HEK293T (cell line): Measurements from ENCODE around the gene ANKRD9.

Source experiments
- CTCF ChIA-PET: fragments of 350-600 bp; formaldehyde crosslinking; extraction: SDS; loops from one replicate; lab custom pipeline; 2021; ENCODE audit warnings: antibody characterized with exemption, inconsistent platforms; lab: Yijun Ruan, JAX
- POLR2A ChIA-PET: fragments of 350-600 bp; formaldehyde crosslinking; extraction: SDS; loops from one replicate; lab custom pipeline; 2020; ENCODE audit warnings: antibody characterized with exemption, inconsistent platforms; lab: Yijun Ruan, JAX
- DNase-seq: peaks from one replicate; pipeline ENCODE4 v3.0.0; 2012; ENCODE audit warnings: mixed read lengths; ENCODE audit errors: extremely low spot score
- ARNT ChIP-seq: fragments of 450-650 bp; IDR thresholded peaks from 2 replicates; pipeline ENCODE4 v1.6.1; 2017; ENCODE audit warnings: mild to moderate bottlenecking
- BHLHE40 ChIP-seq: fragments of 450-650 bp; IDR thresholded peaks from 2 replicates; pipeline ENCODE4 v1.6.1; 2016; ENCODE audit warnings: mild to moderate bottlenecking, moderate library complexity, borderline replicate concordance
- CTBP1 ChIP-seq: fragments of 450-650 bp; IDR thresholded peaks from 2 replicates; pipeline ENCODE4 v1.6.1; 2016; ENCODE audit warnings: borderline replicate concordance
- ELF4 ChIP-seq: fragments of 450-650 bp; IDR thresholded peaks from 2 replicates; pipeline ENCODE4 v1.6.1; 2017; ENCODE audit warnings: antibody characterized with exemption
- FOXA1 ChIP-seq: fragments of 450-650 bp; IDR thresholded peaks from 2 replicates; pipeline ENCODE4 v1.6.1; 2016; ENCODE audit warnings: mild to moderate bottlenecking
- FOXK2 ChIP-seq: fragments of 450-650 bp; IDR thresholded peaks from 2 replicates; pipeline ENCODE4 v1.6.1; 2016; ENCODE audit warnings: mild to moderate bottlenecking
- FOXM1 ChIP-seq: fragments of 450-650 bp; IDR thresholded peaks from 2 replicates; pipeline ENCODE4 v1.6.1; 2017; ENCODE audit warnings: mild to moderate bottlenecking, borderline replicate concordance
- HDGF ChIP-seq: fragments of 450-650 bp; IDR thresholded peaks from 2 replicates; pipeline ENCODE4 v1.6.1; 2017; ENCODE audit warnings: antibody characterized with exemption, borderline replicate concordance
- L3MBTL2 ChIP-seq: fragments of 450-650 bp; conservative IDR thresholded peaks from 2 replicates; pipeline ENCODE4 v1.6.1; 2016; ENCODE audit warnings: mild to moderate bottlenecking
- LEF1 ChIP-seq: fragments of 450-650 bp; IDR thresholded peaks from 2 replicates; pipeline ENCODE4 v1.6.1; 2017; ENCODE audit warnings: mild to moderate bottlenecking, borderline replicate concordance
- NFRKB ChIP-seq: fragments of 450-650 bp; IDR thresholded peaks from 2 replicates; pipeline ENCODE4 v1.6.1; 2016; ENCODE audit warnings: mild to moderate bottlenecking, moderate library complexity
- SP1 ChIP-seq: fragments of 450-650 bp; IDR thresholded peaks from 2 replicates; pipeline ENCODE4 v1.6.1; 2017
- SUZ12 ChIP-seq: fragments of 450-650 bp; IDR thresholded peaks from 2 replicates; pipeline ENCODE4 v1.6.1; 2016; ENCODE audit warnings: mild to moderate bottlenecking
- TARDBP ChIP-seq: fragments of 450-650 bp; IDR thresholded peaks from 2 replicates; pipeline ENCODE4 v1.6.1; 2016
- ZNF384 ChIP-seq: fragments of 450-650 bp; IDR thresholded peaks from 2 replicates; pipeline ENCODE4 v1.6.1; 2016
- TF ChIP-seq, protein P1 (sequence below): fragments of 450-650 bp; IDR thresholded peaks from 2 replicates; pipeline ENCODE4 v1.6.1; 2016

Gene ANKRD9

GRCh38 chr14:102496958-102497744 lies 12.4 kb downstream of the ANKRD9 start:
- DNase-seq, result no peak
- ChIA-PET CTCF (interaction anchor here (0.6 kb wide), 1 partner anchor 16 kb away, joined by 7 read pairs; no protein-coding TSS in a partner anchor), POLR2A (no interaction called here)
- TF ChIP-seq SUZ12 (no peak), ELF4 (no peak), CTBP1 (no peak), NFRKB (no peak), TARDBP (no peak), FOXA1 (no peak), LEF1 (no peak), SP1 (no peak), FOXK2 (no peak), HDGF (no peak), ARNT (no peak), FOXM1 (no peak), ZNF384 (no peak)

DNA sequence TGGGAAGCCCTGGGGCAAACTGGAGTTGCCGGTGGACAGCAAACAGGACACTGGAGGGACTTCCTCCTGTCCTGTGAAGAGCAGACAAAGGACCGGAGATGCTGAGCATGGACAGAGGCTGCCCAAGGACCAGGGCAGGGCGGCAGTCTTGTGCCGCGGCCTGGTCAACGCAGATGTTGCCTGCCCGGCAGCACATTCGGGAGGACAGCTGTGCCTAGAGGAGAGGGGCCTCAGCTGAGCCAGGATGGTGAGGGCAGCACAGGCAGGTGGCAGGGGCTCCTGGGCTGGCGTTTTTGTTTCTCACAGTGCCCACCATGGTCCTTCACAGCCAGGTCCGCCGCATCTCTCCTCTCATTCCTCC lies 13.3 kb downstream of the ANKRD9 start:
- ChIA-PET POLR2A (no interaction called here), CTCF (interaction anchor here (0.6 kb wide), 1 partner anchor 15 kb away, joined by 7 read pairs; no protein-coding TSS in a partner anchor)
- TF ChIP-seq TARDBP (no peak), CTBP1 (no peak), L3MBTL2 (no peak), LEF1 (no peak)
- DNase-seq, result no peak

- no peak for DNase-seq
- ChIA-PET CTCF (no interaction called here), POLR2A (no interaction called here)
- TF ChIP-seq BHLHE40 (no peak), FOXA1 (no peak)
These were observed 13.9 kb downstream of the ANKRD9 start for GRCh38 chr14:102495491-102496330.

DNA sequence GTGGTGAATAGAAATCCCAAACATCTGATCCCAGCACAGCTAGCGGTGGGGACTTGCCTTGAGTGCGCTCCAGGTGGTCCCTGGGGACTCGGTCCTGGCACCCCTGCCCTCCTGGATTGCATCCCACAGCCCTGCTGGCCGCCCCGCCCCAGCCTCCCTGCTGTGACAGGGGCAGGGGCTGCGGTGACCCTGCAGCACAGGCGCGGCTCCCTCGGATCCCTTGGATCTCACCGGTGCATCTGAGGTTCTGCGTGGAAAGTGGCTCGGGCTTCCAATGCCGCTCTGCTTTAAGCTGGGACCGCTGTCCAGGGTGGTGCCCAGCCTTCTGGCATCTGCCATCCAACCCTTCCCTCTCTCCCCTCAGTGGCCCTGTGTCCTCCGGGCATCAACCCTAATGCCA lies 16.0 kb downstream of the ANKRD9 start:
- POLR2A ChIA-PET, result no interaction called here
- TF ChIP-seq NFRKB, result no peak
- no peak for TF ChIP-seq ARNT
- TF ChIP-seq FOXA1, result no peak
- no peak for TF ChIP-seq CTBP1
- TF ChIP-seq HDGF, result no peak
- no peak for TF ChIP-seq LEF1
- TF ChIP-seq ZNF384, result no peak
- TF ChIP-seq, protein P1, sequence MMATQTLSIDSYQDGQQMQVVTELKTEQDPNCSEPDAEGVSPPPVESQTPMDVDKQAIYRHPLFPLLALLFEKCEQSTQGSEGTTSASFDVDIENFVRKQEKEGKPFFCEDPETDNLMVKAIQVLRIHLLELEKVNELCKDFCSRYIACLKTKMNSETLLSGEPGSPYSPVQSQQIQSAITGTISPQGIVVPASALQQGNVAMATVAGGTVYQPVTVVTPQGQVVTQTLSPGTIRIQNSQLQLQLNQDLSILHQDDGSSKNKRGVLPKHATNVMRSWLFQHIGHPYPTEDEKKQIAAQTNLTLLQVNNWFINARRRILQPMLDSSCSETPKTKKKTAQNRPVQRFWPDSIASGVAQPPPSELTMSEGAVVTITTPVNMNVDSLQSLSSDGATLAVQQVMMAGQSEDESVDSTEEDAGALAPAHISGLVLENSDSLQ, result no peak
- no peak for TF ChIP-seq BHLHE40
- TF ChIP-seq TARDBP, result no peak
- no peak for TF ChIP-seq ELF4
- no peak for TF ChIP-seq FOXM1
- TF ChIP-seq SP1, result no peak
- no peak for TF ChIP-seq SUZ12
- CTCF ChIA-PET, result no interaction called here
- DNase-seq, result no peak

DNA sequence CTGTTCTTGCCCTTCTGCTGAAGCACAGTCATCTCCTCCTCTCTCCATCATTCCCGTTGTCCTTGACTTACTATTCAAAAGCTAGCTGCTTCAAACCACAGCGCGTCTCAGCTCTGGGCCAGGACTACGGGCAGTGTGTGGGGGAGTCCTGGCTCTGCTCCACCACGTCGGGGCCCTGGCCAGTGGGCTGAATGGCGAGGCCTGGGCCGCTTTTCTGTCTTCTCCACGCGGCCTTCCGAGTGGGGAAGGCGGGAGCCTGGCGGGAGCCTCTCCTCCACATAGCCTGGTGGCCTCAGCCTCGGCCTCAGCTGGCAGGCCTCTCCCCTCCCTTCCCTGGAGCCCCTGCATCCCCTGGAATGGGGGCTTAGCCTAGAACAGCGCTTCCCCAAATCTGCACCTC lies 16.5 kb downstream of the ANKRD9 start:
- TF ChIP-seq SUZ12, result no peak
- no peak for TF ChIP-seq ZNF384
- TF ChIP-seq FOXA1, result no peak
- TF ChIP-seq FOXM1, result no peak
- no peak for TF ChIP-seq L3MBTL2
- no peak for TF ChIP-seq HDGF
- TF ChIP-seq LEF1, result no peak
- no peak for TF ChIP-seq FOXK2
- no peak for TF ChIP-seq SP1
- ChIA-PET CTCF (no interaction called here), POLR2A (no interaction called here)
- no peak for DNase-seq

DNA sequence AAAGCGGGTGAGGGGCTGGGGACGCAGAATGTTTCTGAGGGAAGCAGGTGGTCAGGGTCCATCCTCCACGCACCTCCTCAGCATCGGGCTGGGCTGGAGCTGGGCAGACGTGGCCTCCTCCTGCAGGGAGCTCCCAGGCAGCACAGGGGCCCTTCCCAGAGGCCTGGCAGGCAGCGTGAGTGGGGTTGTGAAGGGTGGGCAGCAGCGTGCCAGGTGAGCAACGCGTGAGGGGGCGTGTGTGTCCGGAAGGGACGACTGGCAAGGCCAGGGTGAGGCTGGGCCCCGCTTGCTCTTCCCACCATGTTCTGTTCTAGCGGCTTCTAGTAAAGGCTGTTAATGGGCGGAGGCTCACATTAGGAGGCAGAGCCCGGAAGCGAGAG lies 17.1 kb downstream of the ANKRD9 start:
- DNase-seq, result no peak
- TF ChIP-seq ELF4 (no peak), CTBP1 (no peak), ZNF384 (no peak), BHLHE40 (no peak), FOXM1 (no peak), SP1 (no peak), TARDBP (no peak), NFRKB (no peak), LEF1 (no peak), FOXA1 (no peak), FOXK2 (no peak), SUZ12 (no peak), L3MBTL2 (no peak), HDGF (no peak), ARNT (no peak)
- TF ChIP-seq, protein P1, result no peak
- CTCF ChIA-PET, result no interaction called here
- POLR2A ChIA-PET, result no interaction called here
